Stimulated activated naive CD8-positive, alpha-beta T cell treated with anti-CD3 and anti-CD28 coated beads, Interleukin-15, Interleukin-2, amounts not matched to agents 100 ng/mL and 50 ng/mL, for 24 hours (primary cell): ENCODE data around the gene SLC5A3.

Source experiments
- H3K27ac Mint-ChIP-seq: one replicate; pipeline ENCODE4 v1.8.0; 2021; ENCODE audit warnings: mild to moderate bottlenecking, mixed read lengths
- H3K27me3 Mint-ChIP-seq: one replicate; pipeline ENCODE4 v1.8.0; 2021; ENCODE audit warnings: mixed read lengths
- H3K36me3 Mint-ChIP-seq: one replicate; pipeline ENCODE4 v1.8.0; 2021; ENCODE audit warnings: low read depth, mixed read lengths
- H3K4me1 Mint-ChIP-seq: one replicate; pipeline ENCODE4 v1.8.0; 2021; ENCODE audit warnings: low read depth, mixed read lengths
- H3K4me3 Mint-ChIP-seq: one replicate; pipeline ENCODE4 v1.8.0; 2021; ENCODE audit warnings: mild to moderate bottlenecking, mixed read lengths
- H3K9me3 Mint-ChIP-seq: one replicate; pipeline ENCODE4 v1.8.0; 2021; ENCODE audit warnings: mixed read lengths

SLC5A3 gene

DNA sequence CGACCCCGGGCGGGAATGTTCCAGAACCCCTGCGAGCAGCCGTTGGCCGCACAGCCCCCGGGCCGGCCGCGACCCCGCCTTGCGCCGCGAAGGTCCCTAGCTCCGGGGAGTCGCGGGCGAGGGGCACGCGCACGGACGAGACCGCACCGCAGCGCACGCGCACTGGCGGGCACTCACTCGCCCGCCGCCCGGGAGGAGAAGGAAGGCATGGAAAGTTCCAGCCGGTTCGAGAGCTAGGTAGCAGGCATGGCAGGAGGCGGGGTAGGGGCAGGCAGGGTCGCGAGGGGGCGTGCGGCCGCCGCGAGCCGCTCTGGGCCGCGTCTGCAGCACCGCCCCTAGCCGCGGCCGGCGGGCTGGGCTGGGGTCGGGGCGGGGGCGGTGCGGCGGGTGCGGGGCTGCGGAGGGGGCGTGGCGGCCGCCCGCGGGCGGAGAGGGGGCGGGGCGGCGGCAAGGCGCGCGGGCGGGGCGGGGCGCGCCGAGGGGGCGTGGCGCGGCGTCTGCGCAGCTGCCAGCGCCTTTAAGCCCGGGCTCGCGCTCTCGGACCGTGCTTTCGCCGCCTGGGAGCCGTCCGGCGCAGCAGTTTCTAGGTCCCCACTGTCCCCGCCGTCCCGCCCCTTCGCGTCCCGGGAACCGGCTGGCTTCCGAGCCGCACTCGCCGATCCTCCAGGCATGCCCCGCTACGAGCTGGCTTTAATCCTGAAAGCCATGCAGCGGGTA is at the start of gene SLC5A3, which contains the start of gene MRPS6:
SLC5A3 (plus strand) TSS at position 547 of the 717 bp plus-strand sequence. CDS start 21,621 bp downstream, outside the sequence.
MRPS6 (plus strand) TSS at position 547 of the 717 bp plus-strand sequence; CDS start at position 670, 123 bp downstream.
- H3K36me3 Mint-ChIP-seq = peaks cover 30% of the 10 kb centered on the region
- no peaks in the 10 kb centered on the region for H3K9me3 Mint-ChIP-seq
- H3K27me3 Mint-ChIP-seq = no peaks in the 10 kb centered on the region
- H3K4me1 Mint-ChIP-seq = peaks cover 6% of the 10 kb centered on the region
- H3K27ac Mint-ChIP-seq = peak within 1 kb of the TSS; percentile 92
- H3K4me3 Mint-ChIP-seq = peak within 1 kb of the TSS; percentile 96

DNA sequence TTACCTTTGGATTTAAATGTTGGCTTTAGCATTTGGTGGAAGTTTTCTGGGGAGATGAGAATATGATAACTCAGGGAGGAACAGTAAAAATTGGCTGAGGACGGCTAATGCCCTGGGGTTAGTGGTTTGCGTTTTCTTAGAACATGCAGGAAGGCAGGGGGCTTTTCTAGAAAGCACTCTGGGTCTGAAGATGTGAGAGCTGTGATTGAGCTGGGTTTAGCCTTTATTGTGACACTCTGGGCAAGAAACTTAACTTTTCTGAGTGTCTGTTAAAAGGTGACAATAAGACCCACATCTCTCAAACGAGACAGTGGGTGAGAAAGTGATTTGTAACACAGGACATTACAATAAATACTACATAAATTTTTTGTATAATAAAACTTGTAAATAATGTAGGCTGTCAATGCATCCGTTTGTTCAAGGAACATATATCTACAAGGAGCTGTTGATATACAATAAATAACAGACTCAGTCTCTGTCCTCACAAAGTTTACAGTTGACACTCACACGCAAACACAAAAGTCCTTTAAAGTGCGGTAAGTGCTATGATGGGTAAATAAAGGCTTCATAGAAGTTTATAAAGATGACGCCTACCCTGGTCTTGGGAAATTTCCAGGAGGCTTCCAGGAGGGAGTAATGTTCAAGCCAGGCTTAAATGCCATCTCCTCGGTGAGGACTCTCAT is 49.5 kb upstream of the SLC5A3 start:
- Mint-ChIP-seq H3K36me3 (no peaks in the 10 kb centered on the region), H3K4me3 (no peak overlapping the region), H3K27me3 (no peaks in the 10 kb centered on the region), H3K27ac (no peak overlapping the region), H3K4me1 (peaks cover 3% of the 10 kb centered on the region), H3K9me3 (no peaks in the 10 kb centered on the region)

DNA sequence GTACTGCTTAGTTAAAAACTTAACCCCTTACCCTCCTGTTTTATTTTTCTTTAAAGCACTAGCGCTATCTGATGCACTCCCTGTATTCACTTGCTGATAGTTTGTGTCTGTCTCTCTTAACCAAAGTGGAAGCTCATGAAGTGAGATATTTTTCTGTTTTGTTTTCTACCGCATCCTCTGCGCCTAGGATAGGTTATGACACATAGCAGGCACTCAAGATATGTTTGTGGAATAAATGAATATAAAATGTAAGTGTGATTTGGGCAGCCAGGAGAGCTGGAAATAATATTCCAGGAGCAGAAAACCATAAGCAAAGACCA is 49.0 kb upstream of the SLC5A3 start:
- no peak overlapping the region for H3K4me3 Mint-ChIP-seq
- no peaks in the 10 kb centered on the region for H3K9me3 Mint-ChIP-seq
- H3K36me3 Mint-ChIP-seq = no peaks in the 10 kb centered on the region
- no peak overlapping the region for H3K27ac Mint-ChIP-seq
- no peaks in the 10 kb centered on the region for H3K27me3 Mint-ChIP-seq
- H3K4me1 Mint-ChIP-seq = no peaks in the 10 kb centered on the region

DNA sequence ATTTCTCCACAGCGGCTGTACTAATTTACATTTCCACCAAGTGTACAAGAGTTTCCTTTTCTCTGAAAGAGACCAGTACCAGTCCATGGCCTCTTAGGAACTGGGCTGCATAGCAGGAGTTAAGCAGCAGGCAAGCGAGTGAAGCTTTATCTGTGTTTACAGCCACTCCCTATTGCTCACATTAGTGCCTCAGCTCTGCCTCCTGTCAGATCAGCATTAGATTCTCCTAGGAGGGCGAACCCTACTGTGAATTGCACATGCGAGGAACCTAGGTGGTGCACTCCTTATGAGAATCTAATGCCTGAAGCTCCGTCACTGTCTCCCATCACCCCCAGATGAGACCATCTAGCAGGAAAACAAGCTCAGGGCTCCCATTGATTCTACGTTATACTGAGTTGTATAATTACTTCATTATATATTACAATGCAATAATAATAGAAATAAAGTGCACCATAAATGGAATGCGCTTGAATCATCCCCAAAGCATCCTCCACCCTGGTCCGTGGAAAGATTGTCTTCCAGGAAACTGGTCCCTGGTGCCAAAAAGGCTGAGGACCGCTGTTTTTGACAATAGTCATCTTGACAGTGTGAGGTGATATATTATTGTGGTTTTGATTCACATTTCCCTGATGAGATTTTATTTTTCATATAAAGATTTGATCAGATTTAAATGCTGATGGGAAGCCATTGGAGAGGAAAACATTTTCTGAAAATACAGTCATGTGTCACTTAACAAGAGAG is 45.5 kb upstream of the SLC5A3 start:
- H3K27ac Mint-ChIP-seq = no peak overlapping the region
- H3K9me3 Mint-ChIP-seq = peaks cover 4% of the 10 kb centered on the region
- H3K4me3 Mint-ChIP-seq = no peak overlapping the region
- H3K27me3 Mint-ChIP-seq = no peaks in the 10 kb centered on the region
- peaks cover 29% of the 10 kb centered on the region for H3K4me1 Mint-ChIP-seq
- no peaks in the 10 kb centered on the region for H3K36me3 Mint-ChIP-seq

DNA sequence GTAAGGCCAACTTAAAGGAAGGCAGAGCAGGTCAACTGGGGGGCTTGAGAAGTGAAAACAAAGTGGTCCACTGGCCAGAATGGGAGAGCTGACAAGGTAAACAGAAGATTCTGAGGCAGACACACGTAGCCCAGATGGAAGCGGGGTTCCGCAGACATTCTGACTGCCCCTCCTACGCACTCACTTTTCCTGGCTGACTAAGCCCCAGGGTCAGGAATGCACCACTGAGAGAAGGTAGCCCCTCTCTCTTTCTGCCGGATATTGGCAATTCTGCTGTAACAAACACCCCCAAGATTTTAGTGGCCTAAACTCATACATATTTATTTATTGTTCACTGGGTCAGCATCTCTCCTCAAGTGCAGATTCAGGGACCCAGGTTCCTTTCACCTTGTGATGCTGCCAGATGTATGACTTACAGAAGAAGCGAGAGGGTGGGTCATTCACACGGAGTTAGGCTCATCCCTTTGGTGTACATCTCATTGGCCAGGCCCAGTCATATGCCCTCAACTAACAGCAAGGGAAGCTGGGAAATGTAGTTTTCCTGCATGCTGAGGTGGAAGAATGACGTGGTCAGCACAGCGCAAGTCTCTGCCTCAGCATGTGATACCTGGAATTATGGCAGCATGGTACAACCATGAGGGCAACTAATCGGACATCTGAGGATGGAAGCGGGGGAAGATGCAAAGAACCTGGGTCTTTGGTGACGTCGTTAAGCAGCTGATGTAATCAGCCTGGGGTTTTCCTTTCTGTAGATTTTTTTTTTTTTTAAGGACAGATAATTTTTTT is 43.4 kb upstream of the SLC5A3 start:
- Mint-ChIP-seq H3K27ac (peak overlapping the region; percentile 89), H3K36me3 (no peaks in the 10 kb centered on the region), H3K9me3 (peaks cover 4% of the 10 kb centered on the region), H3K4me3 (peak overlapping the region; percentile 60), H3K4me1 (peaks cover 30% of the 10 kb centered on the region), H3K27me3 (no peaks in the 10 kb centered on the region)

DNA sequence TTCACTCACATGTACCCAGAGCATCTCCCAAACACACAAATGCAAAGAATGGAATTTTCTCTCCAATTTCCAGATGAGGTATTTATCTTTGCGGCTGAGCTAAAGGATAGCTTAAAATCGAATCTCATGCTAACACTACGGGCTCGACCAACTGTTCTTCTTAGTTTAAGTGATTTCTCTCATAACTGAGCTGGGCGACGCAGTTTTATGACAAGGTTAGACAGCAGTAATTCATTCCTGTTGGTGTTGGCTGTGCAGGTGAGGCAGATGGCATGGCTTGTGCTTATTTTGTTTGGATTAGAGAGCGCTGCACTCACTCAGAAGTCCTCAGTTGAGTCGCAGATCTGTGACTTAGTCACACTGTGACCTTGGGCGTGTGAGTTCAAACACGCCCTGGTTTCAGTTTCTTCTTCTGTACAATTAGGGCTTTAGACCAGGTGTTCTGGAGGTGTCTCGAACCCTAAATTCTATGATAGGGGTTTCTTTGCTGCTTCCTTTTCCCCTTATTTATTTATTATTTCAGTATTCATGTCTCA is 41.5 kb upstream of the SLC5A3 start:
- H3K4me1 Mint-ChIP-seq = peaks cover 30% of the 10 kb centered on the region
- no peak overlapping the region for H3K4me3 Mint-ChIP-seq
- H3K36me3 Mint-ChIP-seq = no peaks in the 10 kb centered on the region
- H3K9me3 Mint-ChIP-seq = peaks cover 4% of the 10 kb centered on the region
- H3K27me3 Mint-ChIP-seq = no peaks in the 10 kb centered on the region
- H3K27ac Mint-ChIP-seq = no peak overlapping the region

DNA sequence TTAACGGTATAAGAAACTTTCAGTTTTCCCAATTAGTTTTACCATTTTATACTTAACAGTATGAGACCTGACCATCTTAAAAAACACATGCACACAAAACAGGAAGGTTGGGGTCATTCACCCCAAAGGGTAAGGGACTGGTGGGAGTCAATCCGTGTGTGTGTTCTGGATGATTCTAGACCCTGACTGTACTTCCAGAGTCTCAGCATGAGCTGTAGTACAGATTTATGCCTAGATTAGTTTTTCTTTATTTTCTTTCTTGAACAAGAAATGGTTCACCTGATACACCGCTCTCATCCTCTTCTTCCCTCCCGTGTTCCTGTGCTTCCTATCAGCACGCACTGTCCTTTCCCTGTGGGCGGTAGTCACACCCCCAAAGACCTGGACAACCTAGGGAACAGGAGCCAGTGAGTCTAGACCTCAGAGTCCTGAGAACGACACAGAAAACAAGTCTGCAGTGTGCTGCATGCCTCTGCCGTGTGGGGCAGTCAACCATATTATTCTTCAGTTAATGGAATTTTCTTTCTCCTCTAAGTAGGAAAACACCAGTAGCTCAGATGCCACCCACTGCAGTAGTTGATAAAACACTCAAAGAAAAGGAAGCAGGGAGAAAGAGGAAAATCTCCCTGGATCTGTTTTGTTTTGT is 38.9 kb upstream of the SLC5A3 start:
- H3K4me1 Mint-ChIP-seq = peaks cover 30% of the 10 kb centered on the region
- H3K27ac Mint-ChIP-seq = no peak overlapping the region
- no peaks in the 10 kb centered on the region for H3K27me3 Mint-ChIP-seq
- H3K4me3 Mint-ChIP-seq = no peak overlapping the region
- H3K9me3 Mint-ChIP-seq = peaks cover 4% of the 10 kb centered on the region
- no peaks in the 10 kb centered on the region for H3K36me3 Mint-ChIP-seq

DNA sequence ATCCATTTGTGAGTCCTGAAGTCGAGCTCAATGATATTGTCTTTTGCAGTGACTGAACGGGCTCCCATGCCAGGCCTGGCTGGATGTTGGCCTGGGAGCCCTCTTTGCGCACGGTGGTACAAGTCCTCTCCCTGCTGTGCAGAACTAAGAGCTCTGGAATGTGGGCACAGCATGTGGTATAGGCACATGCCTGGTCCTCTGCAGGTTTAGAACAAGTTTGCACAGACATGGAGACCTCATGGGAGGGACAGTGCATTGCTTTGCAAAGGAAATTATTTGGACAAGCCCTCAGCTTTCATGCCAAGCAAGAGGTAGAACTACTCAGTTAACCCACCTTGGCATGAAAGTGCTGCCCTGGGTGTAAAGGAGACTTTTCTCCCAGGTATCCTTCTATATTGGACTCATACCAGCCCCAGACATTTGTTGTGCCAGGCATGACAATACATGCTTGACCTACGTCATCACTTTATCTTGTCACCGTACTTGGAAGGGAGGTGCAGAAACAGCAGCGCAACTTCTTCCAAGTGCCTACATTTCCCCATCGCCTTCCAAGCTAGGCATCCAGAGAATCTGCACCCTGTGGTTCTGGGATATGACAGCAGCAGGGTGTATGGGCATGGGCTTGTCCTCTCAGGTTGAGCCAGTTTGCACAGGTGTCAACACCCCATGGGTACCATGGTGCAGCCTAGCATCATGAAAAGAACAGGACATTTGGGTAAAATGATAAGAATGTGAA is 37.6 kb upstream of the SLC5A3 start:
- Mint-ChIP-seq H3K27me3 (no peaks in the 10 kb centered on the region), H3K36me3 (no peaks in the 10 kb centered on the region), H3K9me3 (no peaks in the 10 kb centered on the region), H3K4me1 (peaks cover 20% of the 10 kb centered on the region), H3K27ac (no peak overlapping the region), H3K4me3 (no peak overlapping the region)

DNA sequence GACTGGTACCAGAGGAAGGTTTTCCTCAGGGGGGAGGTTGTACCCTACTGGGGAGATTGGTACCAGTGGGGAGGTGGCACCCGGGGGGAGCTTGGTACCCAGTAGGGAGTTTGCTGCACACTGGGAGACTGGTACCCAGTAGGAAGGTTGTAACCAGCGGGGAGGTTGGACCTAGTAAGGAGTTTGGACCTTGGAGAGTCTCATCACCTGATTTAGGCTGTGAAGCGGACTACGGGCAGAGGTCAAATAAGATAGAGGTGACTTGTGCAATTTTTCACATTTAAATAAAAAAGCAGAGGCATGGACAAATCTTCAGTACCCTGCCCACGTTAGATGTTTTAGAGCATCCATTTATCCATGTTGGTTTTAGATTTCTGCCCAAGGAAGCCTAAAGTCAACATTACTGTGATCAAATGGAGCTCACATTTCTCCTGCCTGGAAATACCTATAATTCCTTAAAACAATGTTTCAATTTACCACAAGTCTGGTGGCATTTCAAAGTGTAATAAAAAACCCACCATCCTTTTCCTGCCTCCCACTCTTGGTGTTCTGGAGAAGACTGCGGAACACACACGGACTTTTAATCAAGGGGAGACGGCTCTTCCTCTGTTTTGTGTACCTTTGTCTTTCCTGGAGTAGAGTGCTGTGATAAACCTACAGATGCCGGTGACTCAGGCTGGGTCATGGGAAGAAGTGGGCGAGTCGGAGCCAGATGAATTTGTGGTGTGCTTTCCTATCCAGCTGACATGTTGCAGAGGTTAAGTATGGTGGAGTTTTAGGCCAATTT is 36.2 kb upstream of the SLC5A3 start:
- Mint-ChIP-seq H3K27me3 (no peaks in the 10 kb centered on the region), H3K4me1 (peaks cover 6% of the 10 kb centered on the region), H3K36me3 (no peaks in the 10 kb centered on the region), H3K4me3 (no peak overlapping the region), H3K27ac (no peak overlapping the region), H3K9me3 (no peaks in the 10 kb centered on the region)

DNA sequence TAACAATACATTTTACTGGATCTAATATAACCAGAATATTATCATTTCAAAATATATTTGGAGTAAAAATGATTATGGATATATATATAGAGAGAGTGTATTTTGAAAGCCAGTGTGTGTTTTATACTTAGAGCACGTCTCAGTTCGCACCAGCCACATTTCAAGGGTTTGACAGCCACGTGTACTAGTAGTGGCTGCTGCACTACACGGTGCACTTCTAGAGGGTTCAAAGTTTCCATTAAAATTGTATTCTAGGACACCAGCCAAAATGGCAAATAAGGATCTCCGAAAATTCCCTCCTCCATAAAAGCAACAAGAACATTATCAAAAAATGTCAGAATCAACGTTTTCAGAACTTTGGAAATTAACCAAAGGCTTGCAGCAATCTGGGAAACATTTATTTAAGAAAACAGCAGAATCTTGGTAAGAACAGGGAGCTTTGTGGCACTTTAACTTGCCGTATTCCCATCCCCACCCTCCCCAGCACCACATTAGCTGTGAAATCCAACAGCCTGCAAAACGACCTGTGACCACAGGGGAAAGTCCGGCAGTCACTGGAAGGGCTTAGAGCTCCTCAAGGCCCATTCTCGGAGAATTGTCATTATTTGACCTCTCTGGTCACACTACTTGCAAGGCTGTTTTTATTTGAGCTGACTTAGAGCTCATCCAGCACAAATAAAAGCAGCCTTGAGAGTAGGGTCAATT is 33.5 kb upstream of the SLC5A3 start:
- no peak overlapping the region for H3K4me3 Mint-ChIP-seq
- H3K9me3 Mint-ChIP-seq = no peaks in the 10 kb centered on the region
- H3K36me3 Mint-ChIP-seq = no peaks in the 10 kb centered on the region
- H3K4me1 Mint-ChIP-seq = peaks cover 13% of the 10 kb centered on the region
- H3K27ac Mint-ChIP-seq = no peak overlapping the region
- H3K27me3 Mint-ChIP-seq = no peaks in the 10 kb centered on the region

DNA sequence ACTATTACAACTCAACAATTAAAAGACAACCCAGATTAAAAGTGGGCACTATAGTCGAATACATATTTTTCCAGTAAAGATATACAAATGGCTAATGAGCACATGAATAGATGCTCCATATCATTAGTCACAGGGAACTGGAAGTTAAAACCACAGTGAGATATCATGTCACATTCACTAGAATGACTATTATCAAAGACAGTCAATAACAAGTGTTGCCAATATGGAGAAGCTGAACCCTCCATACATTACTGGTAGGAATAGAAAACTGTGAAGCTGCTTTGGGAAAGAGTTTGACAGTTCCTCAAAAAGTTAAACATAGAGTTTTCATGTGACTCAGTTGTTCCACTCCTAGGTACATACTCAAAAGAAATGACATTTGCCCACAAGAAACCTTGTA is 30.6 kb upstream of the SLC5A3 start:
- H3K36me3 Mint-ChIP-seq = no peaks in the 10 kb centered on the region
- H3K9me3 Mint-ChIP-seq = no peaks in the 10 kb centered on the region
- no peak overlapping the region for H3K27ac Mint-ChIP-seq
- no peak overlapping the region for H3K4me3 Mint-ChIP-seq
- no peaks in the 10 kb centered on the region for H3K27me3 Mint-ChIP-seq
- peaks cover 19% of the 10 kb centered on the region for H3K4me1 Mint-ChIP-seq

DNA sequence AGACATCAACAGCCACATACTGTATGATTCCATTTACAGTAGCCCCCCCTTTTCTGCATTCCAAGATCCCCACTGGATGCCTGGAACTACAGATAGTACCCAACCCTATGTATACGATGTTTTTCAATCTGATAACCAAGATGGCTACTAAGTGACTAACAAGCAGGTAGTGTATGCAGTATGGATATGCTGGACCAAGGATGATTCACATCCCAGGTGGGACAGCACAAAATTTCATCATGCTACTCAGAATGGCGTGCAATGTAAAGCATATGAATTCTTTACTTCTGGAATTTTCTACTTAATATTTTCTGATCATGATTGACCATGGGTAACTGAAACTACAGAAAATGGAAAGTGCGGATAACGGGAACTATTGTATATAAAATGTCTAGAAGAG is 30.0 kb upstream of the SLC5A3 start:
- no peak overlapping the region for H3K4me3 Mint-ChIP-seq
- H3K36me3 Mint-ChIP-seq = no peaks in the 10 kb centered on the region
- H3K27ac Mint-ChIP-seq = no peak overlapping the region
- no peaks in the 10 kb centered on the region for H3K27me3 Mint-ChIP-seq
- no peaks in the 10 kb centered on the region for H3K9me3 Mint-ChIP-seq
- H3K4me1 Mint-ChIP-seq = peaks cover 19% of the 10 kb centered on the region
